Measurements from ENCODE around the gene AAR2.

- TF ChIP-seq CTCF (IDR thresholded peaks at IDR 0.05): no peak
- TF ChIP-seq ZFX (IDR thresholded peaks at IDR 0.05; ENCODE audit: borderline replicate concordance): no peak
Measured at GRCh38 chr20:36217226-36217625, 19.1 kb upstream of the AAR2 start.
